SU-DHL-6 (cell line): ENCODE data around the gene SRGAP2B.
"Not testable (repeated sequence)": the region's sequence is repeated elsewhere in the genome, so short reads cannot be mapped to it uniquely, and the experiment has no call there.

Experiments
- CTCF ChIP-seq: fragments of 200-600 bp; sonication (generic); IDR thresholded peaks from one replicate; pipeline ENCODE4 v1.5.1; 2017; ENCODE audit warnings: antibody characterized with exemption, mild to moderate bottlenecking, low read length, moderate library complexity; ENCODE audit not compliant: insufficient read depth, poor library complexity, severe bottlenecking
- EZH2phosphoT487 ChIP-seq: fragments of 200-600 bp; sonication (generic), shearing (Covaris generic); conservative IDR thresholded peaks from 2 replicates; pipeline ENCODE4 v1.6.1; 2018; ENCODE audit warnings: mild to moderate bottlenecking, antibody characterized with exemption, low read length, moderate library complexity, mixed read lengths

- not testable (repeated sequence) for TF ChIP-seq EZH2phosphoT487, CTCF
Measured at GRCh38 chr1:144940054-144940453, 155.1 kb downstream of the SRGAP2B start.
